ENCODE results near the gene MEIOC. TPM values are rescaled to one million over a fixed set of nuclear protein-coding genes. Genes with fewer than 3 reads are reported as not detected.
A peak's percentile ranks its signal among the peaks of the same experiment; 100 is the strongest.
"Not testable (repeated sequence)": the region's sequence is repeated elsewhere in the genome, so short reads cannot be mapped to it uniquely, and the experiment has no call there.

MEIOC gene
- total RNA-seq, 1 donor from 2014 or later = 0.11 TPM

GRCh38 chr17:44689477-44690217 lies 33.4 kb downstream of the MEIOC start, which contains the start of gene CCDC43:
TSS of gene CCDC43 (minus strand) at chr17:44689776. CDS start at chr17:44689753, 23 bp downstream.
- ATAC-seq = peak; percentile 99
- peak; percentile 95 for DNase-seq (ENCODE audit: missing footprints)
- intact Hi-C loops (cut with DNase I) = no loop called here

DNA sequence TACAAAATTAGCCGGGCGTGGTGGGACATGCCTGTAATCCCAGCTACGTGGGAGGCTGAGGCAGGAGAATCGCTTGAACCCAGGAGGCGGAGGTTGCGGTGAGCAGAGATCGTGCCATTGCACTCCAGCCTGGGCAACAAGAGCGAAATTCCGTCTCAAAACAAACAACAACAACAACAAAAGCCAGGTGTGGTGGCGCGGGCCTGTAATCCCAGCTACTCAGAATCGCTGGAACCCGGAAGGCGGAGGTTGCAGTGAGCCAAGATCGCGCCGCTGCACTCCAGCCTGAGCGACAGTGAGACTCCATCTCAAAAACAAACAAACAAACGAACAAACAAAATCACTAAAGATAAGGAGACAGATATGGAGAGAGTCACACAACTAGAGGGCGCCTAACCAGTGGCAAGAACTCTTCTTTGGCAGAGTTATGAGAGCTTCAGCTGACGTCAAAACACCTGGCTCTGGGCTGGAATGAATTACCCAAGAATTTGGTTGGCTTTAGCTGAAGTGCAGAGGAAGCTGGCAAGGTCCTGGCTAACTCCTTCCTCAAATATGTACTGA lies 34.6 kb downstream of the MEIOC start:
- intact Hi-C loops (cut with DNase I); DNase-seq (ENCODE audit: missing footprints); ATAC-seq: not testable (repeated sequence)

GRCh38 chr17:44693609-44694008 lies 37.3 kb downstream of the MEIOC start:
- no peak for ATAC-seq
- no peak for DNase-seq (ENCODE audit: missing footprints)
- intact Hi-C loops (cut with DNase I) = no loop called here

GRCh38 chr17:44700288-44700687 lies 44.0 kb downstream of the MEIOC start:
- ATAC-seq; intact Hi-C loops (cut with DNase I); DNase-seq (ENCODE audit: missing footprints): not testable (repeated sequence)

DNA sequence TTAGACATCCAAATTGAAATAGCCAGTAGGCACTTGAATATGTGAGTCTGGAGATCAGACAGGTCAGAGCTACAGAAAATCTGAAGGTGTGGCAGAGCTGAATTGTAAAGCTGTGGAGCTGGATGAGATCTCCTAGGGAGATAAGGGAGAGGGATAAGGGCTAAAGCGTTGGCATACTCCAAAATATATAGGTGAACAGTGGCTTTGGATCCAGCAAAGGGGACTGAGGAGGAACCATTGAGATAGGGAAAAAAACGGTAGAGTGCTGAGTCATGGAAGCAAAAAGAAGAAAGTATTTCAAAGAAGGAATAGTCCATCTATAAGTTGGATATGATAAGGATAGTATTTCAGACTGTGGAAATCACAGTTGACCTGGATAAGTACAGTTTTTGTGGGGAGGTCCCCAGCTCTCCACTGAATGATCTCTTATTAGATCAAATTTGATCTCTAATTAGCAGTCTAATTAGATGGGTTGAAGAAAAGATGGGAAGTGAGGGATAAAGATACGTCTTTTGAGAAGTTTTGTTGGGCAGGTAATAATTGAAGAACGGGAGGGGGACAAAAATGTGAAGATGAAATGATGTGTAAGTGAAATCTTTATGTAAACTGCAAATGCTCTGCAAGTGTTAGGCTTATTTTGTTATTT lies 51.6 kb downstream of the MEIOC start:
- no peak for ATAC-seq
- intact Hi-C loops (cut with DNase I) = no loop called here
- no peak for DNase-seq (ENCODE audit: missing footprints)

DNA sequence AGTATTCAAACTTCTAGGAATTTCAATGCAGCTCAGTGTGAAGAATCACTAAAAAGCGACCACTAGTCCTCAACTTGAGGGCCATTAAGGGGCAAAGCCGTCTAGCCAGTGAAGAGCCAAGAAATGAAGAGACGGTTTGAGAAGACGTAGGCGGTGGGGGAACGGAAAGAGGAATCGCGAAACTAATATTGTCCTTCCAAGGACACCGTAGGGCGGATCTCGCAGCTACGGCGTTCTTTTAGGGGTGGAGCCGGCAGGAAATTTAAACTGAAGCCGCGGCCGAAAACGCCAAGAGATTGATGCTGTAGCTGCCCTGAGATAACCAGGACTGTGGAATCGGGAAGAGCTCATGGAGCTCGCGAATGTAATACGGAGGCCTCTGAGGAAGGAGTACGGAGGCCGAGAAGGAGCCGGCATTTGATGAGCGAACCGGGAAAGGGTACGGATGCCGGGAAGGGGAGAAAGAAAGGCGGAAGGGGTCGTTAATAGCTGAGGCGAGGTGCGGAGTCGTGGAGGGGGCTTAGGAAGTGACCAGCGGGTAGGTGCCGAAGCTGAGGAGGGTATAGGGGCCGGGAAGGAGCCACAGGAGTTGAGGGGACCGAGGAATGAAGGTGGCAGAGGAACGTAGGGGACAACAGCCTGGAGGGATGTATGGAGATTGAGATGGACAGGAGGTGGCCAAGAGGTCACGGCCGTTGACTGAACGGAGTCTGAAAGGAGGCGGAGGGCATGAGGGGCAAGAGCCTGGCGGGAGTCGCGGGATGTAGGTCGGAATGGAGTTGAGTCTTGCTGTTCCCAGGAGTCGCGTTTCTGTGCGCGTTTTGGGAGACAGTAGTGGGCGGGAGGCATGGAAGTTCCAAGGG lies 52.4 kb downstream of the MEIOC start, which contains the start of gene DBF4B:
DBF4B (plus strand) TSS at position 265 of the 863 bp plus-strand sequence; CDS start at position 421, 156 bp downstream.
- DNase-seq (ENCODE audit: missing footprints) = peak; percentile 85
- intact Hi-C loops (cut with DNase I) = no loop called here
- ATAC-seq = peak; percentile 87

GRCh38 chr17:44719444-44719843 lies 63.2 kb downstream of the MEIOC start:
- DNase-seq (ENCODE audit: missing footprints) = no peak
- intact Hi-C loops (cut with DNase I) = no loop called here
- no peak for ATAC-seq

GRCh38 chr17:44722254-44722653 lies 66.0 kb downstream of the MEIOC start:
- intact Hi-C loops (cut with DNase I) = no loop called here
- ATAC-seq = no peak
- no peak for DNase-seq (ENCODE audit: missing footprints)

Other genes starting within 250 kb of the MEIOC start
- 15.3 TPM for gene GPATCH8, start 153.1 kb upstream of the MEIOC start, total RNA-seq
- gene FZD2, start 99.0 kb upstream of the MEIOC start, total RNA-seq = 3.4 TPM
- 25.6 TPM for gene CCDC43, start 33.3 kb downstream of the MEIOC start, total RNA-seq
- gene DBF4B, start 52.2 kb downstream of the MEIOC start, total RNA-seq = 3.8 TPM
- 20.0 TPM for gene ADAM11, start 102.5 kb downstream of the MEIOC start, total RNA-seq
- 21.9 TPM for gene GJC1, start 173.8 kb downstream of the MEIOC start, total RNA-seq
- gene HIGD1B, start 191.4 kb downstream of the MEIOC start, total RNA-seq = 20.4 TPM
- 68.1 TPM for gene EFTUD2, start 243.0 kb downstream of the MEIOC start, total RNA-seq